Mucosa of rectum (tissue), 2 donors: ENCODE measurements around the gene P2RX3.

Experiments
- H3K27ac ChIP-seq, 2 donors: one replicate each; pipeline ENCODE4 v1.7.0; 2013; ENCODE audit warnings: inconsistent platforms in 2 of 2, low read depth in 2 of 2, low read length in 2 of 2
- H3K27me3 ChIP-seq, 2 donors: one replicate each; pipeline ENCODE4 v1.7.0; 2013; ENCODE audit warnings: low read length in 2 of 2; ENCODE audit not compliant: control insufficient read depth in 2 of 2, insufficient read depth in 2 of 2
- H3K36me3 ChIP-seq, 2 donors: one replicate each; pipeline ENCODE4 v1.7.0; 2013; ENCODE audit warnings: low read length in 2 of 2; ENCODE audit not compliant: control insufficient read depth in 2 of 2, insufficient read depth in 2 of 2
- H3K4me1 ChIP-seq, 2 donors: one replicate each; pipeline ENCODE4 v1.7.0; 2013; ENCODE audit warnings: low read length in 2 of 2, mild to moderate bottlenecking in 1 of 2; ENCODE audit not compliant: control insufficient read depth in 2 of 2, insufficient read depth in 2 of 2
- H3K4me3 ChIP-seq, 2 donors: one replicate each; pipeline ENCODE4 v1.7.0; 2013; ENCODE audit warnings: low read length in 2 of 2
- H3K9ac ChIP-seq, 2 donors: one replicate each; pipeline ENCODE4 v1.7.0; 2013; ENCODE audit warnings: low read length in 2 of 2, low read depth in 1 of 2, mild to moderate bottlenecking in 1 of 2
- H3K9me3 ChIP-seq, 2 donors: one replicate each; pipeline ENCODE4 v1.7.0; 2013; ENCODE audit warnings: low read length in 2 of 2; ENCODE audit not compliant: control insufficient read depth in 2 of 2
- donor health status: healthy.
- donor health status: Normal muscosa, but diverticular disease.

Gene P2RX3

GRCh38 chr11:57368106-57368844 is 30.1 kb downstream of the P2RX3 start:
- H3K9ac ChIP-seq, result no peak overlapping the region
- no peak overlapping the region for H3K27ac ChIP-seq
- no peak overlapping the region for H3K4me3 ChIP-seq
- H3K27me3 ChIP-seq, result peaks cover 0 to 5% of the 10 kb centered on the region in 2 donors
- H3K4me1 ChIP-seq, result no peaks in the 10 kb centered on the region
- H3K9me3 ChIP-seq, result no peaks in the 10 kb centered on the region
- H3K36me3 ChIP-seq, result no peaks in the 10 kb centered on the region

GRCh38 chr11:57368845-57369232 is 30.7 kb downstream of the P2RX3 start:
- Histone ChIP-seq H3K9ac (no peak overlapping the region), H3K4me3 (no peak overlapping the region), H3K27me3 (peaks cover 0 to 3% of the 10 kb centered on the region in 2 donors), H3K4me1 (no peaks in the 10 kb centered on the region), H3K9me3 (no peaks in the 10 kb centered on the region), H3K27ac (no peak overlapping the region), H3K36me3 (no peaks in the 10 kb centered on the region)

- Histone ChIP-seq H3K4me3 (no peak overlapping the region), H3K27ac (no peak overlapping the region), H3K36me3 (no peaks in the 10 kb centered on the region), H3K4me1 (no peaks in the 10 kb centered on the region), H3K9ac (no peak overlapping the region), H3K27me3 (peaks cover 0 to 3% of the 10 kb centered on the region in 2 donors), H3K9me3 (no peaks in the 10 kb centered on the region)
These were observed 32.1 kb downstream of the P2RX3 start for GRCh38 chr11:57370251-57370650.

- Histone ChIP-seq H3K9me3 (no peaks in the 10 kb centered on the region), H3K27ac (no peak overlapping the region), H3K27me3 (no peaks in the 10 kb centered on the region), H3K9ac (no peak overlapping the region), H3K4me3 (no peak overlapping the region), H3K4me1 (no peaks in the 10 kb centered on the region), H3K36me3 (no peaks in the 10 kb centered on the region)
These were observed 32.8 kb downstream of the P2RX3 start for GRCh38 chr11:57370941-57371340.

- no peaks in the 10 kb centered on the region for H3K27me3 ChIP-seq
- no peaks in the 10 kb centered on the region for H3K9me3 ChIP-seq
- H3K4me3 ChIP-seq, result no peak overlapping the region
- H3K9ac ChIP-seq, result no peak overlapping the region
- H3K27ac ChIP-seq, result no peak overlapping the region
- no peaks in the 10 kb centered on the region for H3K36me3 ChIP-seq
- no peaks in the 10 kb centered on the region for H3K4me1 ChIP-seq
These were observed 35.0 kb downstream of the P2RX3 start for GRCh38 chr11:57373146-57373545.

GRCh38 chr11:57374966-57375365 is 36.8 kb downstream of the P2RX3 start:
- Histone ChIP-seq H3K9me3 (no peaks in the 10 kb centered on the region), H3K27me3 (no peaks in the 10 kb centered on the region), H3K27ac (no peak overlapping the region), H3K9ac (no peak overlapping the region), H3K4me3 (no peak overlapping the region), H3K36me3 (no peaks in the 10 kb centered on the region), H3K4me1 (no peaks in the 10 kb centered on the region)

- no peaks in the 10 kb centered on the region for H3K36me3 ChIP-seq
- H3K4me1 ChIP-seq, result no peaks in the 10 kb centered on the region
- no peak overlapping the region for H3K27ac ChIP-seq
- no peaks in the 10 kb centered on the region for H3K9me3 ChIP-seq
- H3K9ac ChIP-seq, result no peak overlapping the region
- H3K4me3 ChIP-seq, result no peak overlapping the region
- H3K27me3 ChIP-seq, result no peaks in the 10 kb centered on the region
These were observed 37.3 kb downstream of the P2RX3 start for GRCh38 chr11:57375490-57375889.

- H3K27me3 ChIP-seq, result no peaks in the 10 kb centered on the region
These were observed 38.2 kb downstream of the P2RX3 start for GRCh38 chr11:57376095-57377090.

GRCh38 chr11:57377107-57377506 is 39.0 kb downstream of the P2RX3 start:
- Histone ChIP-seq H3K9ac (no peak overlapping the region), H3K27me3 (no peaks in the 10 kb centered on the region), H3K4me1 (no peaks in the 10 kb centered on the region), H3K4me3 (no peak overlapping the region), H3K36me3 (no peaks in the 10 kb centered on the region), H3K27ac (no peak overlapping the region), H3K9me3 (no peaks in the 10 kb centered on the region)

More at GRCh38 chr11:57376095-57377090, 38.2 kb downstream of the P2RX3 start:
- Histone ChIP-seq H3K4me1 (no peaks in the 10 kb centered on the region), H3K4me3 (no peak overlapping the region), H3K27ac (no peak overlapping the region), H3K9me3 (no peaks in the 10 kb centered on the region), H3K9ac (no peak overlapping the region), H3K36me3 (no peaks in the 10 kb centered on the region)

- H3K27ac ChIP-seq, result no peak overlapping the region
- no peak overlapping the region for H3K4me3 ChIP-seq
- no peaks in the 10 kb centered on the region for H3K36me3 ChIP-seq
- H3K27me3 ChIP-seq, result no peaks in the 10 kb centered on the region
- H3K4me1 ChIP-seq, result no peaks in the 10 kb centered on the region
- H3K9me3 ChIP-seq, result no peaks in the 10 kb centered on the region
- H3K9ac ChIP-seq, result no peak overlapping the region
These were observed 40.0 kb downstream of the P2RX3 start for GRCh38 chr11:57378186-57378585.
